H1 (cell line): ENCODE measurements around the gene RPS6KB2. TPM values are rescaled to one million over a fixed set of nuclear protein-coding genes. Genes with fewer than 3 reads are reported as not detected.

ENCODE experiments used
- CTCF ChIA-PET: fragments of 300-600 bp; sonication (Branson Sonifier 250); formaldehyde crosslinking; loops from one replicate; lab custom pipeline; 2021; ENCODE audit not compliant: partially characterized antibody; lab: Charles Lee
- POLR2A ChIA-PET: fragments of 300-600 bp; sonication (Branson Sonifier 250); formaldehyde crosslinking; loops from one replicate; lab custom pipeline; 2021; ENCODE audit warnings: inconsistent platforms; ENCODE audit not compliant: partially characterized antibody; lab: Charles Lee
- DNase-seq, 2 experiments: peaks; one replicate each; pipeline versions ENCODE4 v3.0.0 to v3.0.0-alpha.2; 2010 to 2022; ENCODE audit warnings: low spot score in 2 of 2, low read depth in 1 of 2, mixed read lengths in 1 of 2
- FAIRE-seq: peaks from 2 replicates; lab custom pipeline; 2011; peaks lifted over from hg19 to GRCh38; lab: Jason Lieb, UNC
- H2AFZ ChIP-seq: 2 replicates; pipeline ENCODE4 v1.8.1; 2012; ENCODE audit warnings: low read length, inconsistent platforms
- H2AK5ac ChIP-seq: 2 replicates; pipeline ENCODE4 v1.6.1; 2013; ENCODE audit warnings: low read depth, low read length
- H2BK120ac ChIP-seq: replicated peaks from 2 replicates; pipeline ENCODE3; 2013; ENCODE audit warnings: low read depth, low read length, inconsistent platforms
- H2BK12ac ChIP-seq: 2 replicates; pipeline ENCODE4 v1.6.1; 2013; ENCODE audit warnings: low read depth, low read length
- H2BK15ac ChIP-seq: 2 replicates; pipeline ENCODE4 v1.6.1; 2013; ENCODE audit warnings: low read length
- H2BK20ac ChIP-seq: 2 replicates; pipeline ENCODE4 v1.6.1; 2013; ENCODE audit warnings: low read length
- H2BK5ac ChIP-seq: 2 replicates; pipeline ENCODE4 v1.6.1; 2013; ENCODE audit warnings: low read depth, low read length
- H3K14ac ChIP-seq: 2 replicates; pipeline ENCODE4 v1.6.1; 2013; ENCODE audit warnings: inconsistent platforms; ENCODE audit not compliant: insufficient read length
- H3K18ac ChIP-seq: 2 replicates; pipeline ENCODE4 v1.6.1; 2013; ENCODE audit warnings: low read length; ENCODE audit errors: extremely low read depth
- H3K23ac ChIP-seq: 2 replicates; pipeline ENCODE4 v1.6.1; 2013; ENCODE audit warnings: inconsistent platforms; ENCODE audit not compliant: insufficient read length
- H3K23me2 ChIP-seq: 2 replicates; pipeline ENCODE4 v1.6.1; 2013; ENCODE audit warnings: low read depth, low read length
- H3K27ac ChIP-seq: 2 replicates; pipeline ENCODE4 v1.6.1; 2011; ENCODE audit warnings: low read depth, low read length, inconsistent platforms
- H3K27me3 ChIP-seq, 4 experiments: replicated peaks in 1 of 4; 1 replicate in 1 of 4; 2 replicates in 3 of 4; pipeline versions ENCODE4 v1.6.1 to v1.8.1; 2011 to 2013; ENCODE audit warnings: low read length in 3 of 4, mild to moderate bottlenecking in 3 of 4, inconsistent platforms in 2 of 4, mixed read lengths in 2 of 4, moderate library complexity in 1 of 4; ENCODE audit not compliant: control insufficient read depth in 3 of 4, insufficient read depth in 3 of 4; ENCODE audit errors: extremely low read depth in 1 of 4
- H3K36me3 ChIP-seq, 4 experiments: 2 replicates each; pipeline versions ENCODE4 v1.6.1 to v1.8.1; 2011 to 2013; ENCODE audit warnings: mild to moderate bottlenecking in 4 of 4, low read length in 3 of 4, moderate library complexity in 2 of 4, control low read depth in 1 of 4, inconsistent platforms in 1 of 4; ENCODE audit not compliant: insufficient read depth in 4 of 4, control insufficient read depth in 2 of 4
- H3K4ac ChIP-seq: replicated peaks from 2 replicates; pipeline ENCODE3; 2013; ENCODE audit warnings: low read length, low read depth, mixed read lengths, inconsistent platforms; ENCODE audit not compliant: insufficient read length
- H3K4me1 ChIP-seq, 4 experiments: replicated peaks in 1 of 4; 1 replicate in 1 of 4; 2 replicates in 3 of 4; pipeline versions ENCODE4 v1.6.1 to v1.8.1; 2011 to 2013; ENCODE audit warnings: low read length in 3 of 4, inconsistent platforms in 2 of 4, mixed read lengths in 1 of 4; ENCODE audit not compliant: insufficient read depth in 4 of 4, control insufficient read depth in 3 of 4
- H3K4me2 ChIP-seq, 2 experiments: 2 replicates each; pipeline versions ENCODE4 v1.6.1 to v1.8.1; 2011 to 2013; ENCODE audit warnings: low read depth in 2 of 2, low read length in 2 of 2, control low read depth in 1 of 2, inconsistent platforms in 1 of 2, mild to moderate bottlenecking in 1 of 2; ENCODE audit not compliant: insufficient read depth in 1 of 2
- H3K4me3 ChIP-seq, 4 experiments: fragments of 200-600, 300-600 bp in 1 of 4; sonication (generic), shearing (Covaris generic), sonication (Bioruptor Twin) in 1 of 4; 2 replicates each; pipeline versions ENCODE4 v1.5.1 to v1.8.1; 2011 to 2016; ENCODE audit warnings: low read length in 4 of 4, low read depth in 3 of 4, control low read depth in 2 of 4, inconsistent platforms in 2 of 4, mild to moderate bottlenecking in 2 of 4, mixed read lengths in 1 of 4, moderate library complexity in 1 of 4; ENCODE audit not compliant: insufficient read depth in 2 of 4; ENCODE audit errors: extremely low read depth in 1 of 4
- H3K56ac ChIP-seq: replicated peaks from 2 replicates; pipeline ENCODE3; 2013; ENCODE audit warnings: low read depth, mild to moderate bottlenecking, mixed read lengths, low read length, inconsistent platforms; ENCODE audit not compliant: insufficient read length
- H3K79me1 ChIP-seq: 2 replicates; pipeline ENCODE4 v1.6.1; 2013; ENCODE audit warnings: low read depth, low read length, control low read depth
- H3K79me2 ChIP-seq, 2 experiments: 2 replicates each; pipeline versions ENCODE4 v1.6.1 to v1.8.1; 2012 to 2013; ENCODE audit warnings: low read length in 2 of 2, mild to moderate bottlenecking in 2 of 2, inconsistent platforms in 1 of 2; ENCODE audit not compliant: insufficient read depth in 2 of 2, control insufficient read depth in 1 of 2
- H3K9ac ChIP-seq, 4 experiments: replicated peaks in 1 of 4; 1 replicate in 1 of 4; 2 replicates in 3 of 4; pipeline versions ENCODE4 v1.6.1 to v1.8.1; 2011 to 2013; ENCODE audit warnings: low read depth in 3 of 4, low read length in 3 of 4, control low read depth in 2 of 4, mild to moderate bottlenecking in 2 of 4, moderate library complexity in 2 of 4, inconsistent platforms in 1 of 4; ENCODE audit errors: extremely low read depth in 1 of 4
- H3K9me3 ChIP-seq, 2 experiments: 2 replicates each; pipeline versions ENCODE4 v1.6.1 to v1.8.1; 2012 to 2013; ENCODE audit warnings: mild to moderate bottlenecking in 2 of 2, moderate library complexity in 2 of 2, control low read depth in 1 of 2, inconsistent platforms in 1 of 2, low read depth in 1 of 2, low read length in 1 of 2, mixed read lengths in 1 of 2; ENCODE audit not compliant: insufficient read depth in 2 of 2
- H4K20me1 ChIP-seq, 2 experiments: replicated peaks in 1 of 2; 2 replicates each; pipeline versions ENCODE3 to v1.8.1; 2011 to 2013; ENCODE audit warnings: inconsistent platforms in 2 of 2, low read length in 2 of 2, mild to moderate bottlenecking in 1 of 2; ENCODE audit not compliant: insufficient read depth in 2 of 2, control insufficient read depth in 1 of 2
- H4K5ac ChIP-seq: 2 replicates; pipeline ENCODE4 v1.6.1; 2013; ENCODE audit warnings: low read length, low read depth, mixed read lengths, inconsistent platforms; ENCODE audit not compliant: insufficient read length
- H4K8ac ChIP-seq: 2 replicates; pipeline ENCODE4 v1.8.0; 2013; ENCODE audit warnings: mild to moderate bottlenecking, moderate library complexity, low read length, inconsistent platforms; ENCODE audit not compliant: insufficient read depth; ENCODE audit errors: extremely low read depth
- H4K91ac ChIP-seq: replicated peaks from 2 replicates; pipeline ENCODE3; 2013; ENCODE audit warnings: low read length, mixed read lengths, inconsistent platforms; ENCODE audit not compliant: insufficient read length
- BACH1 ChIP-seq: IDR thresholded peaks from 2 replicates; pipeline ENCODE4 v1.6.1; 2012; ENCODE audit warnings: low read length, improper control_type of control experiment
- EP300 ChIP-seq, 2 experiments: IDR thresholded peaks; 1 replicate in 1 of 2; 2 replicates in 1 of 2; pipeline ENCODE4 v1.6.1; 2011 to 2012; ENCODE audit warnings: low read depth in 2 of 2, low read length in 2 of 2, mild to moderate bottlenecking in 2 of 2, borderline replicate concordance in 1 of 2, inconsistent platforms in 1 of 2, moderate library complexity in 1 of 2
- EZH2 ChIP-seq: fragments of 200-600 bp; sonication (generic); IDR thresholded peaks from 2 replicates; pipeline ENCODE4 v1.7.1; 2012; ENCODE audit warnings: low read depth, mild to moderate bottlenecking, moderate library complexity, low read length, inconsistent platforms; ENCODE audit not compliant: severe bottlenecking
- GTF2F1 ChIP-seq: IDR thresholded peaks from 2 replicates; pipeline ENCODE4 v1.6.1; 2012; ENCODE audit warnings: low read depth, low read length, improper control_type of control experiment, borderline replicate concordance
- JUN ChIP-seq: IDR thresholded peaks from 2 replicates; pipeline ENCODE4 v1.6.1; 2011; ENCODE audit warnings: low read depth, mild to moderate bottlenecking, improper control_type of control experiment, low read length
- RFX5 ChIP-seq: IDR thresholded peaks from 2 replicates; pipeline ENCODE4 v1.6.1; 2011; ENCODE audit warnings: low read depth, low read length, improper control_type of control experiment, borderline replicate concordance
- RNF2 ChIP-seq: fragments of 200-900, 300-1000 bp; sonication (generic); IDR thresholded peaks from 2 replicates; pipeline ENCODE4 v1.7.1; 2016; ENCODE audit warnings: borderline replicate concordance, low read depth, mild to moderate bottlenecking, antibody characterized with exemption, low read length; ENCODE audit not compliant: poor library complexity, severe bottlenecking; ENCODE audit errors: missing control alignments
- RXRA ChIP-seq: IDR thresholded peaks from 2 replicates; pipeline ENCODE4 v1.6.1; 2011; ENCODE audit warnings: low read depth, mild to moderate bottlenecking, low read length, moderate library complexity; ENCODE audit not compliant: insufficient read depth
- SRF ChIP-seq: IDR thresholded peaks from 2 replicates; pipeline ENCODE4 v1.6.1; 2011; ENCODE audit warnings: mild to moderate bottlenecking, low read depth, low read length, moderate library complexity
- whole genome bisulfite sequencing, 2 experiments: shearing (Covaris generic) in 1 of 2; methylation state at CpG; one replicate each; pipeline versions ENCODE4 v1.1.6 to v1.1.7; 2013 to 2015; ENCODE audit warnings: low lambda C conversion rate in 2 of 2, mixed read lengths in 2 of 2, inconsistent platforms in 1 of 2, low coverage in 1 of 2, missing lambda C conversion rate in 1 of 2; ENCODE audit not compliant: insufficient replicate concordance in 2 of 2, insufficient coverage in 1 of 2, insufficient read length in 1 of 2; ENCODE audit errors: extremely low coverage in 1 of 2, missing lambda C conversion rate in 1 of 2; 5-methylcytosine and 5-hydroxymethylcytosine counted together
- polyA plus RNA-seq, 7 experiments: library from polyadenylated mRNA; depleted of rRNA in 3 of 7; stranded (reverse) in 5 of 7; unstranded in 2 of 7; fragments of >200 nt in 5 of 7; fragments of 200-250 nt in 2 of 7; gene quantifications; 1 replicate in 5 of 7; 2 replicates in 1 of 7; 4 replicates in 1 of 7; pipeline versions ENCODE4 v1.2.1 to v1.2.3, GENCODE V29; 2011 to 2013; ENCODE audit warnings: missing spikeins in 2 of 7, mixed read lengths in 2 of 7
- total RNA-seq: library from RNA; stranded (reverse); fragmentation: NEBNext Ultra II Directional; extraction: Animal tissue kit (Norgen Biotek cat#: 25700); gene quantifications from 2 replicates; pipeline ENCODE4 v1.2.1, GENCODE V29; 2021
- TF ChIP-seq, protein P1 (sequence below): IDR thresholded peaks from 2 replicates; pipeline ENCODE4 v1.6.1; 2012; ENCODE audit warnings: inconsistent platforms
- TF ChIP-seq, protein P2 (sequence below): IDR thresholded peaks from 2 replicates; pipeline ENCODE4 v1.6.1; 2012; ENCODE audit warnings: low read length, inconsistent platforms

Gene RPS6KB2
- total and polyA plus RNA-seq, 2 of the 8 experiments (the other 6 are each of a cell fraction or from before 2014, with no cell fraction given) = 41.0 to 47.1 TPM

- Histone ChIP-seq H3K4me1 (peaks cover 2 to 12% (median 6%) of the 10 kb centered on the region in 4 experiments; a peak in 6 of 7 replicates), H2BK5ac (no peak overlapping the region), H2BK12ac (no peak overlapping the region), H2AFZ (no peak overlapping the region), H3K27ac (no peak overlapping the region), H3K23ac (no peak overlapping the region), H4K91ac (no peak overlapping the region), H4K5ac (no peak overlapping the region), H2BK120ac (no peak overlapping the region), H4K8ac (no peak overlapping the region), H3K4me2 (no peak overlapping the region), H3K4me3 (no peak overlapping the region), H3K4ac (no peak overlapping the region), H3K18ac (no peak overlapping the region), H3K56ac (no peak overlapping the region), H3K36me3 (no peaks in the 10 kb centered on the region), H3K14ac (no peak overlapping the region), H3K79me1 (peaks cover 2% of the 10 kb centered on the region), H4K20me1 (peaks cover 0 to 3% of the 10 kb centered on the region in 2 experiments), H2BK20ac (no peak overlapping the region), H3K27me3 (no peaks in the 10 kb centered on the region), H3K9ac (no peak overlapping the region), H2BK15ac (no peak overlapping the region), H3K23me2 (peaks cover 6% of the 10 kb centered on the region), H3K9me3 (no peaks in the 10 kb centered on the region), H3K79me2 (peaks cover 0 to 3% of the 10 kb centered on the region in 2 experiments; a peak in 2 of 4 replicates), H2AK5ac (no peak overlapping the region)
- FAIRE-seq = no peak
- 92% methylated on average over 7 of the region's 10 CpGs; no CpG with 5 or more reads in 1 of the 2 experiments for WGBS, 2 experiments
- POLR2A ChIA-PET = interaction anchor here (1.0 kb wide), 1 partner anchor 24 kb away, joined by 4 read pairs; no protein-coding TSS in a partner anchor
- CTCF ChIA-PET = interaction anchor here (0.7 to 1.0 kb wide), 3 partner anchors 20 to 152 kb away, joined by 3 to 4 read pairs (median 3); partner anchors contain the start of gene CORO1B
- TF ChIP-seq EP300 (IDR thresholded peaks at IDR 0.05; ENCODE audit: borderline replicate concordance in 1 of 2, low read depth in 2 of 2, low read length in 2 of 2) (no peak), RNF2 (no peak), RXRA (no peak), BACH1 (no peak), JUN (no peak), RFX5 (no peak), EZH2 (no peak), SRF (no peak), GTF2F1 (no peak)
- TF ChIP-seq, protein P1, sequence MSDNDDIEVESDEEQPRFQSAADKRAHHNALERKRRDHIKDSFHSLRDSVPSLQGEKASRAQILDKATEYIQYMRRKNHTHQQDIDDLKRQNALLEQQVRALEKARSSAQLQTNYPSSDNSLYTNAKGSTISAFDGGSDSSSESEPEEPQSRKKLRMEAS = no peak
- TF ChIP-seq, protein P2, sequence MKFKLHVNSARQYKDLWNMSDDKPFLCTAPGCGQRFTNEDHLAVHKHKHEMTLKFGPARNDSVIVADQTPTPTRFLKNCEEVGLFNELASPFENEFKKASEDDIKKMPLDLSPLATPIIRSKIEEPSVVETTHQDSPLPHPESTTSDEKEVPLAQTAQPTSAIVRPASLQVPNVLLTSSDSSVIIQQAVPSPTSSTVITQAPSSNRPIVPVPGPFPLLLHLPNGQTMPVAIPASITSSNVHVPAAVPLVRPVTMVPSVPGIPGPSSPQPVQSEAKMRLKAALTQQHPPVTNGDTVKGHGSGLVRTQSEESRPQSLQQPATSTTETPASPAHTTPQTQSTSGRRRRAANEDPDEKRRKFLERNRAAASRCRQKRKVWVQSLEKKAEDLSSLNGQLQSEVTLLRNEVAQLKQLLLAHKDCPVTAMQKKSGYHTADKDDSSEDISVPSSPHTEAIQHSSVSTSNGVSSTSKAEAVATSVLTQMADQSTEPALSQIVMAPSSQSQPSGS = no peak
- no peak for DNase-seq
These were observed 34.9 kb downstream of the RPS6KB2 start for GRCh38 chr11:67463186-67463585.
